DND-41 (cell line): ENCODE measurements around the gene ERICH3.

ENCODE experiments used
- ATAC-seq: fragments of 200-7000 bp; cut with Tn5 transposase; 3 replicates; pipeline ENCODE4 v1.9.1; 2021; ENCODE audit warnings: low read depth; ENCODE audit not compliant: insufficient read depth
- DNase-seq: peaks from one replicate; pipeline ENCODE4 v3.0.0-alpha.2; 2020
- H2AFZ ChIP-seq: 2 replicates; pipeline ENCODE4 v1.6.0; 2012; ENCODE audit warnings: low read depth, low read length
- H3K27ac ChIP-seq: 2 replicates; pipeline ENCODE4 v1.5.1; 2012; ENCODE audit warnings: low read length, inconsistent platforms
- H3K27me3 ChIP-seq: fragments of 200-600 bp; sonication (generic); 2 replicates; pipeline ENCODE4 v1.6.0; 2012; ENCODE audit warnings: low read length, mild to moderate bottlenecking, inconsistent platforms; ENCODE audit not compliant: insufficient read depth, poor library complexity
- H3K36me3 ChIP-seq: 2 replicates; pipeline ENCODE4 v1.5.1; 2012; ENCODE audit warnings: low read length, inconsistent platforms; ENCODE audit not compliant: insufficient read depth
- H3K4me1 ChIP-seq: 2 replicates; pipeline ENCODE4 v1.5.1; 2012; ENCODE audit warnings: mild to moderate bottlenecking, low read length; ENCODE audit not compliant: insufficient read depth
- H3K4me2 ChIP-seq: 2 replicates; pipeline ENCODE4 v1.6.0; 2012; ENCODE audit warnings: mild to moderate bottlenecking, moderate library complexity, low read length, inconsistent platforms; ENCODE audit not compliant: insufficient read depth
- H3K4me3 ChIP-seq, 2 experiments: fragments of 200-600 bp in 1 of 2; shearing (Covaris generic) in 1 of 2; 2 replicates each; pipeline ENCODE4 v1.5.1; 2012 to 2016; ENCODE audit warnings: inconsistent platforms in 2 of 2, low read length in 2 of 2, mild to moderate bottlenecking in 2 of 2, low read depth in 1 of 2, moderate library complexity in 1 of 2
- H3K79me2 ChIP-seq: 2 replicates; pipeline ENCODE4 v1.6.0; 2012; ENCODE audit warnings: low read length, inconsistent platforms; ENCODE audit not compliant: insufficient read depth
- H3K9ac ChIP-seq: 2 replicates; pipeline ENCODE4 v1.6.0; 2012; ENCODE audit warnings: low read depth, mild to moderate bottlenecking, inconsistent platforms, low read length, moderate library complexity
- H3K9me3 ChIP-seq: 2 replicates; pipeline ENCODE4 v1.5.1; 2012; ENCODE audit warnings: low read length, moderate library complexity, mild to moderate bottlenecking, inconsistent platforms; ENCODE audit not compliant: insufficient read depth, severe bottlenecking
- H4K20me1 ChIP-seq: 2 replicates; pipeline ENCODE4 v1.6.0; 2012; ENCODE audit warnings: low read length; ENCODE audit not compliant: insufficient read depth
- EZH2 ChIP-seq: IDR thresholded peaks from 3 replicates; pipeline ENCODE4 v1.6.1; 2012; ENCODE audit warnings: borderline replicate concordance, low read depth, mild to moderate bottlenecking, moderate library complexity, low read length, inconsistent platforms; ENCODE audit not compliant: severe bottlenecking
- TF ChIP-seq, protein P1 (sequence below): IDR thresholded peaks from 2 replicates; pipeline ENCODE4 v1.5.1; 2012; ENCODE audit warnings: borderline replicate concordance, low read length, moderate library complexity, mild to moderate bottlenecking; ENCODE audit not compliant: poor library complexity, severe bottlenecking; ENCODE audit errors: extremely low read depth

The ERICH3 gene

GRCh38 chr1:74699331-74699730, 25.7 kb upstream of the ERICH3 start:
- Histone ChIP-seq H3K4me2 (no peak overlapping the region), H3K9ac (no peak overlapping the region), H2AFZ (no peak overlapping the region), H3K27me3 (no peaks in the 10 kb centered on the region), H3K79me2 (no peaks in the 10 kb centered on the region), H4K20me1 (no peaks in the 10 kb centered on the region), H3K36me3 (no peaks in the 10 kb centered on the region), H3K4me1 (no peaks in the 10 kb centered on the region), H3K27ac (no peak overlapping the region), H3K4me3 (no peak overlapping the region), H3K9me3 (no peaks in the 10 kb centered on the region)
- TF ChIP-seq, protein P1, sequence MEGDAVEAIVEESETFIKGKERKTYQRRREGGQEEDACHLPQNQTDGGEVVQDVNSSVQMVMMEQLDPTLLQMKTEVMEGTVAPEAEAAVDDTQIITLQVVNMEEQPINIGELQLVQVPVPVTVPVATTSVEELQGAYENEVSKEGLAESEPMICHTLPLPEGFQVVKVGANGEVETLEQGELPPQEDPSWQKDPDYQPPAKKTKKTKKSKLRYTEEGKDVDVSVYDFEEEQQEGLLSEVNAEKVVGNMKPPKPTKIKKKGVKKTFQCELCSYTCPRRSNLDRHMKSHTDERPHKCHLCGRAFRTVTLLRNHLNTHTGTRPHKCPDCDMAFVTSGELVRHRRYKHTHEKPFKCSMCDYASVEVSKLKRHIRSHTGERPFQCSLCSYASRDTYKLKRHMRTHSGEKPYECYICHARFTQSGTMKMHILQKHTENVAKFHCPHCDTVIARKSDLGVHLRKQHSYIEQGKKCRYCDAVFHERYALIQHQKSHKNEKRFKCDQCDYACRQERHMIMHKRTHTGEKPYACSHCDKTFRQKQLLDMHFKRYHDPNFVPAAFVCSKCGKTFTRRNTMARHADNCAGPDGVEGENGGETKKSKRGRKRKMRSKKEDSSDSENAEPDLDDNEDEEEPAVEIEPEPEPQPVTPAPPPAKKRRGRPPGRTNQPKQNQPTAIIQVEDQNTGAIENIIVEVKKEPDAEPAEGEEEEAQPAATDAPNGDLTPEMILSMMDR: no peak
- no peak for TF ChIP-seq EZH2
- ATAC-seq (no peak), DNase-seq (no peak)

DNA sequence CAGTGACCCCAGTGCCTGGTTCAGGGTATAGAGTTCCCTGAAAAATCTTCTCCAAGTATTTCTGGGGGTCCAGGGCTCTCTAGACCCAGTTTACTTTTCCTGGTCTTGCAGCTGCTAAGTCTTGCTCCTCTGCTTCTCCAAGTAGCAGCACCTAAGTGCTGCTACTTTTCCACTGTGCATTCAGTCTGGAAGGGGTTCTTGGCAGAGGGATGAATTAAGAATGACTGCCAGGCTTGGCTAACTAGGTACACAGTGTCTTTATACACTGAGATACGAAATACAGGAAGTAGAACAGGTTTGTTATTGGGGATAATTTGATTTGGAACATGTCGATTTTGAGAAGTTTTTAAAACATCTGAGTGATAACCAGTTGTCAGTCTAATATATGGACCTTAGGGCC, 24.2 kb upstream of the ERICH3 start:
- no peak for TF ChIP-seq EZH2
- TF ChIP-seq, protein P1: no peak
- H4K20me1 ChIP-seq: no peaks in the 10 kb centered on the region
- H3K79me2 ChIP-seq: no peaks in the 10 kb centered on the region
- ATAC-seq (no peak), DNase-seq (no peak)
- no peak overlapping the region for H3K9ac ChIP-seq
- no peaks in the 10 kb centered on the region for H3K4me1 ChIP-seq
- no peak overlapping the region for H2AFZ ChIP-seq
- no peaks in the 10 kb centered on the region for H3K36me3 ChIP-seq
- no peaks in the 10 kb centered on the region for H3K27me3 ChIP-seq
- no peak overlapping the region for H3K4me3 ChIP-seq
- H3K9me3 ChIP-seq: no peaks in the 10 kb centered on the region
- H3K27ac ChIP-seq: no peak overlapping the region
- H3K4me2 ChIP-seq: no peak overlapping the region

- TF ChIP-seq, protein P1: no peak
- TF ChIP-seq EZH2: no peak
- Histone ChIP-seq H3K36me3 (no peaks in the 10 kb centered on the region), H3K27me3 (no peaks in the 10 kb centered on the region), H3K4me2 (no peak overlapping the region), H3K79me2 (no peaks in the 10 kb centered on the region), H3K4me1 (no peaks in the 10 kb centered on the region), H3K27ac (no peak overlapping the region), H2AFZ (no peak overlapping the region), H3K9me3 (no peaks in the 10 kb centered on the region), H3K4me3 (no peak overlapping the region), H4K20me1 (no peaks in the 10 kb centered on the region), H3K9ac (no peak overlapping the region)
- ATAC-seq (no peak), DNase-seq (no peak)
Observed at GRCh38 chr1:74693473-74693872, 19.9 kb upstream of the ERICH3 start.

DNA sequence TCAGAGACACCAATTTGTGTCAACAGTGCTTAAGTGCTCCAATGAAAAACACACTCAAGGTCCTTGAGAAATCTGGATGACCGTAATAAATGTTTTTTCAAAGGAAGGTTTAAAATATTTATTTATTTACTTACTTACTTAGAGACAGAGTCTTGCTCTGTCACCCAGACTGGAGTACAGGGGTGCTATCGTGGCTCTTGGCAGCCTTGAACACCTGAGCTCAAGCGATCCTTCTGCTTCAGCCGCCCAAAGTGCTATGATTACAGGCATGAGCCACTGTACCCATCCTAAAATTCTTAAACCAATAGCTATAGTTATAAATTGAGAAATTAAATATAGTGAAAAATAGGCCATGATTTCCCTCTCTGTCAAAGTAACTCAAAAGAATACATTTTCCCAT, 17.3 kb upstream of the ERICH3 start:
- no peaks in the 10 kb centered on the region for H4K20me1 ChIP-seq
- DNase-seq: no peak
- H3K27ac ChIP-seq: no peak overlapping the region
- no peaks in the 10 kb centered on the region for H3K36me3 ChIP-seq
- H3K9ac ChIP-seq: no peak overlapping the region
- H3K4me3 ChIP-seq: no peak overlapping the region
- no peaks in the 10 kb centered on the region for H3K79me2 ChIP-seq
- no peaks in the 10 kb centered on the region for H3K4me1 ChIP-seq
- H3K9me3 ChIP-seq: no peaks in the 10 kb centered on the region
- no peaks in the 10 kb centered on the region for H3K27me3 ChIP-seq
- TF ChIP-seq, protein P1: no peak
- TF ChIP-seq EZH2: no peak
- H2AFZ ChIP-seq: no peak overlapping the region
- no peak for ATAC-seq
- H3K4me2 ChIP-seq: no peak overlapping the region
